Neural cell (in vitro differentiated cells): ENCODE data around the gene CAP2.
"Not testable (repeated sequence)": the region's sequence is repeated elsewhere in the genome, so short reads cannot be mapped to it uniquely, and the experiment has no call there.

Experiments
- EP300 ChIP-seq: fragments of 450-650 bp; conservative IDR thresholded peaks from 2 replicates; pipeline ENCODE4 v1.6.1; 2014; ENCODE audit warnings: antibody characterized with exemption, mild to moderate bottlenecking, moderate library complexity; ENCODE audit not compliant: poor library complexity, severe bottlenecking
- EZH2 ChIP-seq: fragments of 200-600, 300-800 bp; shearing (Covaris generic), sonication (generic); IDR thresholded peaks from 2 replicates; pipeline ENCODE4 v1.6.1; 2014; ENCODE audit warnings: antibody characterized with exemption, low read length, borderline replicate concordance, mild to moderate bottlenecking; ENCODE audit not compliant: insufficient read depth, poor library complexity, severe bottlenecking
- MXI1 ChIP-seq: fragments of 450-650 bp; conservative IDR thresholded peaks from 2 replicates; pipeline ENCODE4 v1.6.1; 2014; ENCODE audit warnings: antibody characterized with exemption, mild to moderate bottlenecking; ENCODE audit not compliant: poor library complexity, severe bottlenecking
- POLR2AphosphoS5 ChIP-seq: IDR thresholded peaks from 2 replicates; pipeline ENCODE4 v1.6.1; 2012
- RAD21 ChIP-seq: fragments of 450-650 bp; conservative IDR thresholded peaks from 2 replicates; pipeline ENCODE4 v1.6.1; 2014; ENCODE audit warnings: antibody characterized with exemption, mild to moderate bottlenecking, moderate library complexity
- SMC3 ChIP-seq: fragments of 450-650 bp; conservative IDR thresholded peaks from 2 replicates; pipeline ENCODE4 v1.6.1; 2014; ENCODE audit warnings: antibody characterized with exemption, mild to moderate bottlenecking, moderate library complexity; ENCODE audit not compliant: poor library complexity
- TAF1 ChIP-seq: IDR thresholded peaks from 2 replicates; pipeline ENCODE4 v1.6.1; 2012; ENCODE audit warnings: low read depth
- TF ChIP-seq, protein P1 (sequence below): fragments of 450-650 bp; IDR thresholded peaks from 2 replicates; pipeline ENCODE4 v1.5.1; 2014; ENCODE audit warnings: antibody characterized with exemption, mild to moderate bottlenecking, moderate library complexity; ENCODE audit not compliant: poor library complexity, severe bottlenecking

DNA sequence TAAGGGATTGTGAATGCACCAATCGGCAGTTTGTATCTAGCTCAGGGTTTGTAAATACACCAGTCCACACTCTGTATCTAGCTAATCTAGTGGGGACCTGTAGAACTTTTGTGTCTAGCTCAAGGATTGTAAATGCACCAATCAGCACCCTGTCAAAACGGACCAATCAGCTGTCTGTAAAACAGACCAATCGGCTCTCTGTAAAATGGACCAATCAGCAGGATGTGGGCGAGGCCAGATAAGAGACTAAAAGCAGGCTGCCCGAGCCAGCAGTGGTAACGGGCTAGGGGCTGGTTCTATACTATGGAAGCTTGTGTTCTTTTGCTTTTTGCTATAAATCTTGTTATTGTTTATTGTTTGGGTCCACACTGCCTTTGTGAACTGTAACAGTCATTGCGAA, 187.9 kb downstream of the CAP2 start:
- TF ChIP-seq, protein P1, sequence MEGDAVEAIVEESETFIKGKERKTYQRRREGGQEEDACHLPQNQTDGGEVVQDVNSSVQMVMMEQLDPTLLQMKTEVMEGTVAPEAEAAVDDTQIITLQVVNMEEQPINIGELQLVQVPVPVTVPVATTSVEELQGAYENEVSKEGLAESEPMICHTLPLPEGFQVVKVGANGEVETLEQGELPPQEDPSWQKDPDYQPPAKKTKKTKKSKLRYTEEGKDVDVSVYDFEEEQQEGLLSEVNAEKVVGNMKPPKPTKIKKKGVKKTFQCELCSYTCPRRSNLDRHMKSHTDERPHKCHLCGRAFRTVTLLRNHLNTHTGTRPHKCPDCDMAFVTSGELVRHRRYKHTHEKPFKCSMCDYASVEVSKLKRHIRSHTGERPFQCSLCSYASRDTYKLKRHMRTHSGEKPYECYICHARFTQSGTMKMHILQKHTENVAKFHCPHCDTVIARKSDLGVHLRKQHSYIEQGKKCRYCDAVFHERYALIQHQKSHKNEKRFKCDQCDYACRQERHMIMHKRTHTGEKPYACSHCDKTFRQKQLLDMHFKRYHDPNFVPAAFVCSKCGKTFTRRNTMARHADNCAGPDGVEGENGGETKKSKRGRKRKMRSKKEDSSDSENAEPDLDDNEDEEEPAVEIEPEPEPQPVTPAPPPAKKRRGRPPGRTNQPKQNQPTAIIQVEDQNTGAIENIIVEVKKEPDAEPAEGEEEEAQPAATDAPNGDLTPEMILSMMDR, result not testable (repeated sequence)
- TF ChIP-seq SMC3, EZH2, POLR2AphosphoS5, TAF1, MXI1, EP300, RAD21: not testable (repeated sequence)
